Tibial nerve (tissue), 3 donors: Measurements from ENCODE around the gene TMEM132C.

ENCODE experiments used
- CTCF ChIP-seq, 5 experiments: fragments of 200-600 bp in 3 of 5; fragments of 450-650 bp in 2 of 5; sonication (generic) in 3 of 5; IDR thresholded peaks; one replicate each; pipeline ENCODE4 v1.5.1; 2016 to 2019; ENCODE audit warnings: antibody characterized with exemption in 5 of 5, mild to moderate bottlenecking in 3 of 5, moderate library complexity in 2 of 5
- POLR2A ChIP-seq, 2 donors: fragments of 450-650 bp; IDR thresholded peaks; one replicate each; pipeline ENCODE4 v1.6.1; 2017; ENCODE audit warnings: antibody characterized with exemption in 2 of 2, mild to moderate bottlenecking in 2 of 2, moderate library complexity in 2 of 2

- TF ChIP-seq CTCF (IDR thresholded peaks at IDR 0.05) (no peak), POLR2A (IDR thresholded peaks at IDR 0.05) (no peak)
Measured at GRCh38 chr12:128418944-128419343, 152.0 kb downstream of the TMEM132C start.
